Lower leg skin (tissue), 3 donors: ENCODE data around the gene KDM8.

Experiments used
- CTCF ChIP-seq, 3 donors: fragments of 450-650 bp; IDR thresholded peaks; one replicate each; pipeline ENCODE4 v1.5.1; 2016; ENCODE audit warnings: antibody characterized with exemption in 3 of 3, mild to moderate bottlenecking in 3 of 3, moderate library complexity in 2 of 3
- POLR2A ChIP-seq, 2 donors: fragments of 450-650 bp; IDR thresholded peaks; one replicate each; pipeline ENCODE4 v1.6.1; 2016 to 2017; ENCODE audit warnings: antibody characterized with exemption in 2 of 2, mild to moderate bottlenecking in 1 of 2, moderate library complexity in 1 of 2

DNA sequence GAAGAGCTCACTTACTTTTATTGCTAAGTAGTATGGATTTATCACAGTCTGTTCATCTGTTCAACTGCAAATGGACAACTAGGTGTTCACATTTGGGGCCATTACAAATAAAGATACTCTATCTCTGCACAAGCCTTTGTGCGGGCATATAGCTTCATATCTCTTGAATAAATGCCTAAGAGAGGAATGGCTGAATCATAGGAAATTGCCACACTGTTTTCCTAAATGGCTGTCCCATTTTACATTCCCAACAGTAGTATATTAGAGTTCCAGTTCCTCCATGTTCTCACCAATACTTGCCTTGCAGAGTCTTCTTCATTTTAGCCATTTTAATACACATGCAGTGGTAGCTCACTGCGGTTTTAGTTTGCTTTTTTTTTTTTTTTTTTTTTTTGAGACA, 44.7 kb downstream of the KDM8 start:
- TF ChIP-seq CTCF (IDR thresholded peaks at IDR 0.05): no peak
- no peak for TF ChIP-seq POLR2A (IDR thresholded peaks at IDR 0.05)
